Uterus (tissue), 2 donors: ENCODE data around the gene FHAD1.

ENCODE experiments used
- CTCF ChIP-seq, 4 experiments: fragments of 200-600 bp in 2 of 4; fragments of 450-650 bp in 2 of 4; sonication (generic) in 2 of 4; IDR thresholded peaks; one replicate each; pipeline ENCODE4 v1.5.1; 2016 to 2019; ENCODE audit warnings: antibody characterized with exemption in 4 of 4, mild to moderate bottlenecking in 2 of 4, moderate library complexity in 1 of 4
- POLR2A ChIP-seq, 2 donors: fragments of 450-650 bp; IDR thresholded peaks; one replicate each; pipeline ENCODE4 v1.6.1; 2016; ENCODE audit warnings: antibody characterized with exemption in 2 of 2, mild to moderate bottlenecking in 1 of 2, moderate library complexity in 1 of 2

GRCh38 chr1:15303935-15304334 is 56.9 kb downstream of the FHAD1 start:
- TF ChIP-seq CTCF (IDR thresholded peaks at IDR 0.05) (no peak), POLR2A (IDR thresholded peaks at IDR 0.05) (no peak)
